Natural killer cell (primary cell): ENCODE results near the gene FCGBP. TPM values are rescaled to one million over a fixed set of nuclear protein-coding genes. Genes with fewer than 3 reads are reported as not detected.
A peak's percentile ranks its signal among the peaks of the same experiment; 100 is the strongest.

ENCODE experiments used
- ATAC-seq, 3 donors: fragments of 150-1000 bp in 2 of 3; fragments of 200-7000 bp in 1 of 3; cut with Tn5 transposase; 1 replicate in 1 of 3; 2 replicates in 2 of 3; pipeline ENCODE4 v1.10.0; 2021; ENCODE audit warnings: mild to moderate bottlenecking in 2 of 3, moderate library complexity in 2 of 3
- DNase-seq, 2 donors: peaks; one replicate each; pipeline versions ENCODE4 v3.0.0 to v3.0.0-alpha.2; 2013 to 2021; ENCODE audit warnings: mixed read lengths in 1 of 2
- H3K27ac ChIP-seq: one replicate; pipeline ENCODE4 v1.5.1; 2013; ENCODE audit warnings: mild to moderate bottlenecking, low read length
- H3K27me3 ChIP-seq: one replicate; pipeline ENCODE4 v1.6.1; 2013; ENCODE audit warnings: low read length; ENCODE audit not compliant: control insufficient read depth, insufficient read depth
- H3K36me3 ChIP-seq: one replicate; pipeline ENCODE4 v1.6.1; 2013; ENCODE audit warnings: low read length; ENCODE audit not compliant: control insufficient read depth, insufficient read depth
- H3K4me1 ChIP-seq: one replicate; pipeline ENCODE4 v1.6.1; 2013; ENCODE audit warnings: low read length; ENCODE audit not compliant: control insufficient read depth, insufficient read depth
- H3K4me3 ChIP-seq: one replicate; pipeline ENCODE4 v1.5.1; 2013; ENCODE audit warnings: low read length
- H3K9me3 ChIP-seq: one replicate; pipeline ENCODE4 v1.6.1; 2013; ENCODE audit warnings: low read length; ENCODE audit not compliant: control insufficient read depth, insufficient read depth
- H3K27ac Mint-ChIP-seq, 2 donors: one replicate each; pipeline ENCODE4 v1.8.0; 2022; ENCODE audit warnings: mild to moderate bottlenecking in 2 of 2, mixed read lengths in 2 of 2, moderate library complexity in 1 of 2
- H3K27me3 Mint-ChIP-seq, 2 donors: one replicate each; pipeline ENCODE4 v1.8.0; 2022; ENCODE audit warnings: low read depth in 2 of 2, mixed read lengths in 2 of 2
- H3K36me3 Mint-ChIP-seq: one replicate; pipeline ENCODE4 v1.8.0; 2022; ENCODE audit warnings: mixed read lengths
- H3K4me1 Mint-ChIP-seq, 2 donors: one replicate each; pipeline ENCODE4 v1.8.0; 2022; ENCODE audit warnings: mixed read lengths in 2 of 2
- H3K4me3 Mint-ChIP-seq: one replicate; pipeline ENCODE4 v1.8.0; 2022; ENCODE audit warnings: mild to moderate bottlenecking, moderate library complexity, mixed read lengths
- H3K9me3 Mint-ChIP-seq, 2 donors: one replicate each; pipeline ENCODE4 v1.8.0; 2022; ENCODE audit warnings: mixed read lengths in 2 of 2
- WGBS: methylation state at CpG from one replicate; pipeline ENCODE4 v1.1.7; 2013; ENCODE audit warnings: missing lambda C conversion rate; ENCODE audit not compliant: insufficient coverage; 5-methylcytosine and 5-hydroxymethylcytosine counted together
- intact Hi-C: fragments of 100-400 bp; cut with micrococcal nuclease; formaldehyde crosslinking; loops from one replicate; pipeline ENCODE4 v1.14.2; 2022
- total RNA-seq, 4 donors: library from RNA; stranded (reverse); fragments of 120-200 nt in 1 of 4; gene quantifications; one replicate each; pipeline versions ENCODE4 v1.2.3 to v1.2.4, GENCODE V29; 2013 to 2022
- TF ChIP-seq, protein P1 (sequence below): fragments of 200-600 bp; IDR thresholded peaks from one replicate; pipeline ENCODE4 v1.8.0; 2022; ENCODE audit warnings: antibody characterized with exemption

FCGBP gene
- total RNA-seq, 3 donors from 2014 or later (not counting 1 experiment from before 2014, with no cell fraction given) = 10.6 to 25.1 (median 17.3) TPM

DNA sequence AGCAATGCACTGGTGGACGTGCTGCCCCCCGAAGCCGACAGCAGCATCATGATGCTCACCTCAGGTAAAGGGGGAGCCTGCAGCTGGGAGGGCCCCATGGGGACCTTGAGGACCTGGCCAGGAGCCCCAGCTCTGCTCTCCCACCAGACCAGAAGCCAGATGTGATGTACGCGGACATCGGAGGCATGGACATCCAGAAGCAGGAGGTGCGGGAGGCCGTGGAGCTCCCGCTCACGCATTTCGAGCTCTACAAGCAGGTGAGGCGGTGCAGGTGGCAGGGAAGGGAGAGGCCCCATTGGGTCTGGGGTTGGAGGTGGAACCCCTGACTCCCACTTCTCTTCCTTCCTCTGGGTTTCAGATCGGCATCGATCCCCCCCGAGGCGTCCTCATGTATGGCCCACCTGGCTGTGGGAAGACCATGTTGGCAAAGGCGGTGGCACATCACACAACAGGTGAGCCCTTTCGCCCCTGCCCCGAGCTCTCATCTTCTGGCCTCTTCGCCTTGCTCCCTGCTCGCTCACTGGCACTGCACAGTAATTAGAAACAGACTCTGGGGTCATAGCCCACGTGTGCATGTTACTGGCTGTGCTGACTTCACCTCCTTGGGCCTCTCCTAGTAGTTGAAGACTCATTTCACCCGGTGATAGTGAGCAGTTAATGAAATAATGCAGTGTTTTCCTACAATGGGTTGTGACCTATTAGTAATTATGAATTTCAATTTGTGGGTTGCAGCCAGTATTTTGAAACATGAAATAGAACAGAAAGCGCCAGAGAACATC is 40.1 kb upstream of the FCGBP start:
- no peak for ATAC-seq
- no peaks in the 10 kb centered on the region for H3K9me3 ChIP-seq
- intact Hi-C loops = loop anchor here (5.0 kb wide), 1 partner anchor 82 kb away; no protein-coding TSS in a partner anchor
- no peak for DNase-seq
- H3K36me3 Mint-ChIP-seq = peaks cover 12% of the 10 kb centered on the region
- H3K36me3 ChIP-seq = peaks cover 50% of the 10 kb centered on the region
- 98% methylated on average over 24 of the region's 24 CpGs for WGBS
- no peak overlapping the region for H3K4me3 Mint-ChIP-seq
- peaks cover 24% of the 10 kb centered on the region for H3K4me1 ChIP-seq
- no peaks in the 10 kb centered on the region for H3K27me3 ChIP-seq
- H3K9me3 Mint-ChIP-seq = no peaks in the 10 kb centered on the region
- peaks cover 35 to 39% of the 10 kb centered on the region in 2 donors for H3K4me1 Mint-ChIP-seq
- TF ChIP-seq, protein P1, sequence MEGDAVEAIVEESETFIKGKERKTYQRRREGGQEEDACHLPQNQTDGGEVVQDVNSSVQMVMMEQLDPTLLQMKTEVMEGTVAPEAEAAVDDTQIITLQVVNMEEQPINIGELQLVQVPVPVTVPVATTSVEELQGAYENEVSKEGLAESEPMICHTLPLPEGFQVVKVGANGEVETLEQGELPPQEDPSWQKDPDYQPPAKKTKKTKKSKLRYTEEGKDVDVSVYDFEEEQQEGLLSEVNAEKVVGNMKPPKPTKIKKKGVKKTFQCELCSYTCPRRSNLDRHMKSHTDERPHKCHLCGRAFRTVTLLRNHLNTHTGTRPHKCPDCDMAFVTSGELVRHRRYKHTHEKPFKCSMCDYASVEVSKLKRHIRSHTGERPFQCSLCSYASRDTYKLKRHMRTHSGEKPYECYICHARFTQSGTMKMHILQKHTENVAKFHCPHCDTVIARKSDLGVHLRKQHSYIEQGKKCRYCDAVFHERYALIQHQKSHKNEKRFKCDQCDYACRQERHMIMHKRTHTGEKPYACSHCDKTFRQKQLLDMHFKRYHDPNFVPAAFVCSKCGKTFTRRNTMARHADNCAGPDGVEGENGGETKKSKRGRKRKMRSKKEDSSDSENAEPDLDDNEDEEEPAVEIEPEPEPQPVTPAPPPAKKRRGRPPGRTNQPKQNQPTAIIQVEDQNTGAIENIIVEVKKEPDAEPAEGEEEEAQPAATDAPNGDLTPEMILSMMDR = no peak
- H3K4me3 ChIP-seq = no peak overlapping the region
- H3K27ac ChIP-seq = no peak overlapping the region
- H3K27me3 Mint-ChIP-seq = no peaks in the 10 kb centered on the region
- no peak overlapping the region for H3K27ac Mint-ChIP-seq

DNA sequence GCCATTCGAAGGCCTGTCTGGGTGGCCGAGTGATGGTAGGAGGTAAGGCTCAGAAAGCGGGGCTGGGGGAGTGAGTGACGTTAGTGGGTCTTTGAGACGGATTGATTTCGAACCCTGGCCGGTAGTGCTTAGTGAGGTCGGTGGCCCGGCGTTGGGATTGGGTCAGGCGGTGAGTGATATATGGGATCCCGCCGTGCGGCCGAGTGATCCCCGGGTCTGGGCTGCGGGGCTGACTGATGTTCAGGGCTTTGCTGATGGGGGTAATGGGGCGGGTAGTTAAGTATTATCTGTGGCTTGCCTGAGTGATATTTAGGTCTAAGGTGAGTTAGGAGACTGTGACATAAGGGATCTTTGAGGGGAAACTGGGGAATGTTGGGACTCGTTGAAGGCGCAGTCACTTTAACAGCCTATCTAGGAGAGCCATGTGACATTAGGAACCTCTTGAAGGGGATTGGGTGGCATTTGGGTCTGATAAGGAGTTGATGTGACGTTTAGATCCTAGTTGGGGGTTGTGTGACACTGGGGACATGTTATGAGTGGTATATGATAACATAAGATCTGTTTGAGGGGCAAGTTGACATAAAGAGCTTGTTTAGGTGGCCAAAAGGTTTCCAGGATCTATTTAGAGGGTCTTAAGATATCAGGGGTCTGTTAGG is 37.1 kb upstream of the FCGBP start:
- Mint-ChIP-seq H3K9me3 (no peaks in the 10 kb centered on the region), H3K36me3 (peaks cover 12% of the 10 kb centered on the region), H3K27me3 (no peaks in the 10 kb centered on the region), H3K4me1 (peaks cover 38 to 47% of the 10 kb centered on the region in 2 donors), H3K27ac (peak overlapping the region; percentile 99 to 100), H3K4me3 (peak overlapping the region; percentile 99)
- TF ChIP-seq, protein P1 = no peak
- Histone ChIP-seq H3K9me3 (no peaks in the 10 kb centered on the region), H3K36me3 (peaks cover 38% of the 10 kb centered on the region), H3K27me3 (no peaks in the 10 kb centered on the region), H3K27ac (peak overlapping the region; percentile 94), H3K4me3 (peak overlapping the region; percentile 68), H3K4me1 (peaks cover 32% of the 10 kb centered on the region)
- intact Hi-C loops = loop anchor here (1.0 to 5.0 kb wide), 3 partner anchors 25 to 79 kb away; no protein-coding TSS in a partner anchor
- ATAC-seq (no peak), DNase-seq (peak in 1 of 2 donors; percentile 33)
- WGBS = 5% methylated on average over 21 of the region's 21 CpGs

DNA sequence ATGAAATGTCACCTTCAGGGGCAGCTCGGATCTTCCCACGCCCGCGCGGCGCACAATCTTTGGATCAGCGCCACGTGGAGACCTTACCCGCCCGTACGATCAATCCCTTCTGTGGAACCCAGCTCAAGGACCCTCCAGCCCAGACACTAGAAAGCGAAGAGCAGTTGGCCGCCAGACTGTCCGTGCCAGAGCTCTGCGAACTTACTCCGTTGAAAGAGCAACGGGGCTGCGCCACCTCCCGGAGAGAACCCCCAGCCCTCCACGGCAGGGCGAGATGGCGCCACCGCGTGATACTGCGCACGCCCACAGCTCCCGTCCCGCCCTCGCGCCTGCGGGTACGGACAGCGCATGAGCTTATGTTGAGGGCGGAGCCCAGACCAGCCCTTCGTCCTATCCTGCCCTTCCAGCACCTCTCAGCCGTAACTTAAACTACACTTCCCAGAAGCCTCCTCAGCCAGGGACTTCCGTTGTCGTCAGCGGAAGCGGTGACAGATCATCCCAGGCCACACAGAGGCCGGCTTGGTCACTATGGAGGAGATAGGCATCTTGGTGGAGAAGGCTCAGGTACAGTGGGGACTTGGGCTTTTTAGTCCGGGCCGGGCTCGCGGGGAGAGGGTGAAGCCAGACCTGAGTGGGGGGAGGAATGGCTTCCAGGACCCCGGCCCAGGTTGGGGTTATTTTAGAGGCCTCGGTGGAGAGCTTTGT is 36.4 kb upstream of the FCGBP start, which contains the start of gene PSMC4:
TSS of gene PSMC4 (plus strand) at position 491 of the 705 bp plus-strand sequence. CDS start at position 529, 38 bp downstream.
- H3K36me3 Mint-ChIP-seq = peaks cover 12% of the 10 kb centered on the region

More for the DNA sequence above, 36.4 kb upstream of the FCGBP start, which contains the start of gene PSMC4:
- DNase-seq (peak; percentile 98 to 100), ATAC-seq (peak; percentile 95 to 100 (median 96))
- peaks cover 38% of the 10 kb centered on the region for H3K36me3 ChIP-seq
- H3K27ac ChIP-seq = peak within 1 kb of the TSS; percentile 94
- H3K4me1 Mint-ChIP-seq = peaks cover 38 to 47% of the 10 kb centered on the region in 2 donors
- no peaks in the 10 kb centered on the region for H3K27me3 Mint-ChIP-seq
- no peaks in the 10 kb centered on the region for H3K9me3 ChIP-seq
- H3K4me3 ChIP-seq = peak within 1 kb of the TSS; percentile 68
- WGBS = under 1% methylated on average over 47 of the region's 47 CpGs
- peak within 1 kb of the TSS; percentile 99 for H3K4me3 Mint-ChIP-seq
- TF ChIP-seq, protein P1 = peak; percentile 72
- H3K27me3 ChIP-seq = no peaks in the 10 kb centered on the region
- H3K27ac Mint-ChIP-seq = peak within 1 kb of the TSS; percentile 99 to 100
- H3K4me1 ChIP-seq = peaks cover 32% of the 10 kb centered on the region
- intact Hi-C loops = loop anchor here (1.0 to 5.0 kb wide), 4 partner anchors 25 to 178 kb away; no protein-coding TSS in a partner anchor
- no peaks in the 10 kb centered on the region for H3K9me3 Mint-ChIP-seq
